Natural killer cell (primary cell): Measurements from ENCODE around the gene CST8. TPM values are rescaled to one million over a fixed set of nuclear protein-coding genes. Genes with fewer than 3 reads are reported as not detected.

Source experiments
- ATAC-seq, 3 donors: fragments of 150-1000 bp in 2 of 3; fragments of 200-7000 bp in 1 of 3; cut with Tn5 transposase; 1 replicate in 1 of 3; 2 replicates in 2 of 3; pipeline ENCODE4 v1.10.0; 2021; ENCODE audit warnings: mild to moderate bottlenecking in 2 of 3, moderate library complexity in 2 of 3
- DNase-seq, 2 donors: peaks; one replicate each; pipeline versions ENCODE4 v3.0.0 to v3.0.0-alpha.2; 2013 to 2021; ENCODE audit warnings: mixed read lengths in 1 of 2
- H3K27ac ChIP-seq: one replicate; pipeline ENCODE4 v1.5.1; 2013; ENCODE audit warnings: mild to moderate bottlenecking, low read length
- H3K27me3 ChIP-seq: one replicate; pipeline ENCODE4 v1.6.1; 2013; ENCODE audit warnings: low read length; ENCODE audit not compliant: control insufficient read depth, insufficient read depth
- H3K36me3 ChIP-seq: one replicate; pipeline ENCODE4 v1.6.1; 2013; ENCODE audit warnings: low read length; ENCODE audit not compliant: control insufficient read depth, insufficient read depth
- H3K4me1 ChIP-seq: one replicate; pipeline ENCODE4 v1.6.1; 2013; ENCODE audit warnings: low read length; ENCODE audit not compliant: control insufficient read depth, insufficient read depth
- H3K4me3 ChIP-seq: one replicate; pipeline ENCODE4 v1.5.1; 2013; ENCODE audit warnings: low read length
- H3K9me3 ChIP-seq: one replicate; pipeline ENCODE4 v1.6.1; 2013; ENCODE audit warnings: low read length; ENCODE audit not compliant: control insufficient read depth, insufficient read depth
- H3K27ac Mint-ChIP-seq, 2 donors: one replicate each; pipeline ENCODE4 v1.8.0; 2022; ENCODE audit warnings: mild to moderate bottlenecking in 2 of 2, mixed read lengths in 2 of 2, moderate library complexity in 1 of 2
- H3K27me3 Mint-ChIP-seq, 2 donors: one replicate each; pipeline ENCODE4 v1.8.0; 2022; ENCODE audit warnings: low read depth in 2 of 2, mixed read lengths in 2 of 2
- H3K36me3 Mint-ChIP-seq: one replicate; pipeline ENCODE4 v1.8.0; 2022; ENCODE audit warnings: mixed read lengths
- H3K4me1 Mint-ChIP-seq, 2 donors: one replicate each; pipeline ENCODE4 v1.8.0; 2022; ENCODE audit warnings: mixed read lengths in 2 of 2
- H3K4me3 Mint-ChIP-seq: one replicate; pipeline ENCODE4 v1.8.0; 2022; ENCODE audit warnings: mild to moderate bottlenecking, moderate library complexity, mixed read lengths
- H3K9me3 Mint-ChIP-seq, 2 donors: one replicate each; pipeline ENCODE4 v1.8.0; 2022; ENCODE audit warnings: mixed read lengths in 2 of 2
- CTCF ChIP-seq: fragments of 200-600 bp; IDR thresholded peaks from one replicate; pipeline ENCODE4 v1.8.0; 2022; ENCODE audit warnings: antibody characterized with exemption
- WGBS: methylation state at CpG from one replicate; pipeline ENCODE4 v1.1.7; 2013; ENCODE audit warnings: missing lambda C conversion rate; ENCODE audit not compliant: insufficient coverage; 5-methylcytosine and 5-hydroxymethylcytosine counted together
- intact Hi-C: fragments of 100-400 bp; cut with micrococcal nuclease; formaldehyde crosslinking; loops from one replicate; pipeline ENCODE4 v1.14.2; 2022
- total RNA-seq, 4 donors: library from RNA; stranded (reverse); fragments of 120-200 nt in 1 of 4; gene quantifications; one replicate each; pipeline versions ENCODE4 v1.2.3 to v1.2.4, GENCODE V29; 2013 to 2022

Gene CST8
- total RNA-seq, 3 donors from 2014 or later (not counting 1 experiment from before 2014, with no cell fraction given), result not detected

GRCh38 chr20:23544133-23544532, 53.2 kb downstream of the CST8 start:
- Mint-ChIP-seq H3K27me3 (peaks cover 0 to 3% of the 10 kb centered on the region in 2 donors), H3K36me3 (no peaks in the 10 kb centered on the region), H3K27ac (no peak overlapping the region), H3K4me1 (no peaks in the 10 kb centered on the region), H3K4me3 (no peak overlapping the region), H3K9me3 (no peaks in the 10 kb centered on the region)
- ATAC-seq (no peak), DNase-seq (no peak)
- no peak overlapping the region for H3K4me3 ChIP-seq
- no peaks in the 10 kb centered on the region for H3K4me1 ChIP-seq
- intact Hi-C loops, result loop anchor here (5.0 kb wide), 1 partner anchor 38 kb away; no protein-coding TSS in a partner anchor
- no peaks in the 10 kb centered on the region for H3K27me3 ChIP-seq
- H3K9me3 ChIP-seq, result no peaks in the 10 kb centered on the region
- 94% methylated on average over 5 of the region's 6 CpGs for WGBS
- no peak for TF ChIP-seq CTCF
- no peaks in the 10 kb centered on the region for H3K36me3 ChIP-seq
- no peak overlapping the region for H3K27ac ChIP-seq

Other genes starting within 250 kb of the CST8 start
- gene NXT1, start 140.3 kb upstream of the CST8 start, total RNA-seq, result 10 to 100 TPM; 47.4 to 61.8 (median 56.3) TPM
- gene GZF1, start 128.9 kb upstream of the CST8 start, total RNA-seq, result 10 to 100 TPM; 45.1 to 56.6 (median 45.9) TPM
- 10 to 100 TPM; 22.8 to 23.9 (median 22.9) TPM for gene NAPB, start 69.6 kb upstream of the CST8 start, total RNA-seq
- not detected for gene CSTL1, start 51.4 kb upstream of the CST8 start, total RNA-seq
- not detected for gene CST11, start 38.2 kb upstream of the CST8 start, total RNA-seq
- not detected for gene CST9L, start 77.4 kb downstream of the CST8 start, total RNA-seq
- gene CST9, start 114.8 kb downstream of the CST8 start, total RNA-seq, result not detected
- gene CST3, start 146.8 kb downstream of the CST8 start, total RNA-seq, result 100 to 1,000 TPM in 1 of 3 donors, 10 to 100 TPM in 2; 30.0 to 118 (median 83.8) TPM
- gene CST4, start 197.9 kb downstream of the CST8 start, total RNA-seq, result not detected